ENCODE measurements around the gene CYP26B1.

- TF ChIP-seq BACH1 (IDR thresholded peaks at IDR 0.05; ENCODE audit: low read length) (no peak), CHD2 (IDR thresholded peaks at IDR 0.05; ENCODE audit: low read length) (no peak), CTCF (IDR thresholded peaks at IDR 0.05; ENCODE audit: control extremely low read depth in 1 of 3, insufficient read depth in 1 of 3, low read depth in 1 of 3, low read length in 3 of 3) (no peak), GTF2F1 (IDR thresholded peaks at IDR 0.05; ENCODE audit: borderline replicate concordance, low read depth, low read length) (no peak), YY1 (IDR thresholded peaks at IDR 0.05; ENCODE audit: low read depth, low read length) (no peak)
Observed at GRCh38 chr2:72097276-72097675, 50.4 kb downstream of the CYP26B1 start.

Data from H1 (cell line).